Heart left ventricle (tissue), 16 donors: ENCODE measurements around the gene C14orf119. TPM values are rescaled to one million over a fixed set of nuclear protein-coding genes. Genes with fewer than 3 reads are reported as not detected.

Experiments
- ATAC-seq, 4 donors: fragments of 200-7000 bp; cut with Tn5 transposase; one replicate each; pipeline ENCODE4 v1.9.1; 2020 to 2022; ENCODE audit warnings: moderate library complexity in 4 of 4, mild to moderate bottlenecking in 3 of 4, moderate number of reproducible peaks in 1 of 4
- DNase-seq, 5 donors: peaks; one replicate each; pipeline ENCODE4 v3.0.0-alpha.2; 2020
- H3K27ac ChIP-seq, 12 donors: fragments of 200-600 bp; sonication (generic) in 4 of 12; one replicate each; pipeline versions ENCODE4 v1.5.0 to v1.8.0; 2016 to 2022; ENCODE audit warnings: mild to moderate bottlenecking in 2 of 12
- H3K27me3 ChIP-seq, 9 donors: fragments of 200-600 bp; sonication (generic) in 2 of 9; one replicate each; pipeline versions ENCODE4 v1.5.1 to v1.8.0; 2016 to 2022; ENCODE audit warnings: mild to moderate bottlenecking in 3 of 9
- H3K36me3 ChIP-seq, 9 donors: fragments of 200-600 bp; sonication (generic) in 2 of 9; one replicate each; pipeline versions ENCODE4 v1.5.0 to v1.8.0; 2018 to 2022; ENCODE audit warnings: mild to moderate bottlenecking in 2 of 9
- H3K4me1 ChIP-seq, 12 donors: fragments of 200-600 bp; sonication (generic) in 4 of 12; one replicate each; pipeline versions ENCODE4 v1.5.0 to v1.8.0; 2016 to 2022; ENCODE audit warnings: mild to moderate bottlenecking in 3 of 12
- H3K4me3 ChIP-seq, 12 donors: fragments of 200-600 bp; sonication (generic) in 4 of 12; one replicate each; pipeline versions ENCODE4 v1.5.0 to v1.8.0; 2017 to 2022; ENCODE audit warnings: mild to moderate bottlenecking in 9 of 12, moderate library complexity in 4 of 12
- H3K9me3 ChIP-seq, 12 donors: fragments of 200-600 bp; sonication (generic) in 4 of 12; one replicate each; pipeline versions ENCODE4 v1.5.0 to v1.8.0; 2016 to 2022; ENCODE audit warnings: mild to moderate bottlenecking in 1 of 12
- CTCF ChIP-seq, 12 donors: fragments of 200-600 bp; sonication (generic) in 4 of 12; IDR thresholded peaks; one replicate each; pipeline versions ENCODE4 v1.5.0 to v1.8.0; 2018 to 2022; ENCODE audit warnings: antibody characterized with exemption in 12 of 12, mild to moderate bottlenecking in 5 of 12
- POLR2A ChIP-seq, 2 donors: fragments of 450-650 bp; IDR thresholded peaks; one replicate each; pipeline ENCODE4 v1.6.1; 2017; ENCODE audit warnings: antibody characterized with exemption in 2 of 2, mild to moderate bottlenecking in 2 of 2, moderate library complexity in 2 of 2
- WGBS, 4 donors: extraction: QIAGEN DNeasy Blood & Tissue Kit in 2 of 4; methylation state at CpG; one replicate each; pipeline versions ENCODE4 v1.1.5 to v1.1.7; 2013 to 2018; 5-methylcytosine and 5-hydroxymethylcytosine counted together
- intact Hi-C, 10 donors: fragments of 100-400 bp; cut with DNase I; formaldehyde crosslinking; loops; one replicate each; pipeline versions ENCODE4 v1.11.1 to v1.14.2; 2022
- polyA plus RNA-seq, 2 donors: library from polyadenylated mRNA; stranded (reverse); fragments of 200-250 nt; gene quantifications; one replicate each; pipeline ENCODE4 v1.2.3, GENCODE V29; 2013
- total RNA-seq, 9 donors: library from RNA; depleted of rRNA in 2 of 9; stranded (reverse); fragments of >200 nt in 2 of 9; fragmentation: NEBNext Ultra II Directional in 3 of 9; extraction: Animal tissue kit (Norgen Biotek cat#: 25700) in 3 of 9; gene quantifications; one replicate each; pipeline versions ENCODE4 v1.1.0 to v1.2.4, GENCODE V29; 2016 to 2023
- donor health status: ischemic (EF 13 %, LVEDD 7.1; RV severe dilation, severe dysfunction).
- donor health status: healthy with polysubstance abuse.
- donor health status: DM: no; HTN: yes; CAD: no.
- donor health status: DM: no; HTN: no; CAD: no.
- donor health status: ischemic (EF 25% LVEDD 6.9; RV normal size, moderate dysfunction).
- donor health status: ischemic (EF 25% LVEDD 5.7; RV mildly dilated, moderate dysfunction).
- donor health status: healthy.
- donor health status: DM: yes; HTN: yes; CAD: no.
- donor health status: ischemic (EF 35%, LVEDD 5.7; RV mildly dilated, moderate dysfunction).
- donor health status: nonischemic (EF 11% LVEDD 7.7; RV severe dilation, severe dysfunction).
- donor health status: DM: yes; HTN: yes; CAD: no.
- donor health status: PGD.
- donor health status: ischemic (EF 29% LVEDD 5.4; RV normal size, mild dysfunction).
- donor health status: nonischemic (EF 23%, LVEDD 6.1; RV moderate dilation, normal function).

The C14orf119 gene
- total and polyA plus RNA-seq, 11 donors, result 8.1 to 47.7 (median 29.6) TPM

- no peak for TF ChIP-seq CTCF (IDR thresholded peaks at IDR 0.05)
- no peak for TF ChIP-seq POLR2A (IDR thresholded peaks at IDR 0.05)
- DNase-seq (no peak), ATAC-seq (no peak)
- intact Hi-C loops, result no loop called here
- H3K4me1 ChIP-seq, result peaks cover 3 to 34% (median 14%) of the 10 kb centered on the region in 12 donors
- H3K27ac ChIP-seq, result no peak overlapping the region
- no peaks in the 10 kb centered on the region for H3K9me3 ChIP-seq
- 95 to 98% (median 97%) methylated on average over 7 to 9 of the region's 9 CpGs for WGBS, 4 donors
- no peaks in the 10 kb centered on the region for H3K27me3 ChIP-seq
- no peak overlapping the region for H3K4me3 ChIP-seq
- no peaks in the 10 kb centered on the region for H3K36me3 ChIP-seq
Observed at GRCh38 chr14:23049011-23049410, 46.3 kb upstream of the C14orf119 start.

- TF ChIP-seq POLR2A (IDR thresholded peaks at IDR 0.05), result no peak
- TF ChIP-seq CTCF (IDR thresholded peaks at IDR 0.05), result no peak
- no peaks in the 10 kb centered on the region for H3K27me3 ChIP-seq
- H3K4me1 ChIP-seq, result peaks cover 0 to 25% (median 7%) of the 10 kb centered on the region in 12 donors
- H3K27ac ChIP-seq, result no peak overlapping the region
- intact Hi-C loops, result loop anchor here in 2 of 10 donors (2.0 to 10.0 kb wide), 2 partner anchors 59 to 497 kb away; no protein-coding TSS in a partner anchor
- H3K9me3 ChIP-seq, result no peaks in the 10 kb centered on the region
- DNase-seq (no peak), ATAC-seq (no peak)
- 77 to 90% (median 85%) methylated on average over 4 to 5 of the region's 5 CpGs for WGBS, 4 donors
- H3K36me3 ChIP-seq, result no peaks in the 10 kb centered on the region
- no peak overlapping the region for H3K4me3 ChIP-seq
Observed at GRCh38 chr14:23051141-23052057, 43.9 kb upstream of the C14orf119 start.

- Histone ChIP-seq H3K27ac (no peak overlapping the region), H3K4me3 (no peak overlapping the region), H3K9me3 (no peaks in the 10 kb centered on the region), H3K27me3 (no peaks in the 10 kb centered on the region), H3K36me3 (no peaks in the 10 kb centered on the region), H3K4me1 (peaks cover 0 to 25% (median 13%) of the 10 kb centered on the region in 12 donors)
- TF ChIP-seq POLR2A (IDR thresholded peaks at IDR 0.05), result no peak
- TF ChIP-seq CTCF (IDR thresholded peaks at IDR 0.05), result peak in 8 of 12 donors; percentile 16 to 44 (median 32)
- DNase-seq, result no peak
- intact Hi-C loops, result loop anchor here in 2 of 10 donors (2.0 to 10.0 kb wide), 2 partner anchors 59 to 497 kb away; no protein-coding TSS in a partner anchor
- 44 to 59% (median 51%) methylated on average over 7 to 14 of the region's 14 CpGs for WGBS, 4 donors
- peak in 3 of 4 donors; percentile 35 to 56 (median 39) for ATAC-seq
Observed at GRCh38 chr14:23052182-23052623, 43.1 kb upstream of the C14orf119 start.

GRCh38 chr14:23052671-23053070 lies 42.6 kb upstream of the C14orf119 start:
- no peak for DNase-seq
- H3K27ac ChIP-seq, result no peak overlapping the region
- ATAC-seq, result no peak
- no peak overlapping the region for H3K4me3 ChIP-seq
- H3K36me3 ChIP-seq, result no peaks in the 10 kb centered on the region
- intact Hi-C loops, result loop anchor here in 2 of 10 donors (2.0 to 10.0 kb wide), 2 partner anchors 60 to 498 kb away; no protein-coding TSS in a partner anchor
- H3K27me3 ChIP-seq, result no peaks in the 10 kb centered on the region
- H3K9me3 ChIP-seq, result no peaks in the 10 kb centered on the region
- peaks cover 0 to 22% (median 13%) of the 10 kb centered on the region in 12 donors for H3K4me1 ChIP-seq
- TF ChIP-seq CTCF (IDR thresholded peaks at IDR 0.05) (no peak), POLR2A (IDR thresholded peaks at IDR 0.05) (no peak)
- WGBS, 4 donors, result 76 to 91% (median 83%) methylated on average over 3 of the region's 3 CpGs
